HG03159 (cell line): ENCODE measurements around the gene SMYD4.

Source experiments
- ATAC-seq: cut with Tn5 transposase; IDR thresholded peaks from one replicate; pipeline ENCODE4 v1.9.1; 2021; ENCODE audit warnings: mild to moderate bottlenecking, moderate library complexity; ENCODE audit not compliant: unreplicated experiment

SMYD4 gene

GRCh38 chr17:1733759-1734158 is 95.9 kb downstream of the SMYD4 start:
- ATAC-seq = no peak

- no peak for ATAC-seq
These were observed 96.8 kb downstream of the SMYD4 start for GRCh38 chr17:1732833-1733321.

DNA sequence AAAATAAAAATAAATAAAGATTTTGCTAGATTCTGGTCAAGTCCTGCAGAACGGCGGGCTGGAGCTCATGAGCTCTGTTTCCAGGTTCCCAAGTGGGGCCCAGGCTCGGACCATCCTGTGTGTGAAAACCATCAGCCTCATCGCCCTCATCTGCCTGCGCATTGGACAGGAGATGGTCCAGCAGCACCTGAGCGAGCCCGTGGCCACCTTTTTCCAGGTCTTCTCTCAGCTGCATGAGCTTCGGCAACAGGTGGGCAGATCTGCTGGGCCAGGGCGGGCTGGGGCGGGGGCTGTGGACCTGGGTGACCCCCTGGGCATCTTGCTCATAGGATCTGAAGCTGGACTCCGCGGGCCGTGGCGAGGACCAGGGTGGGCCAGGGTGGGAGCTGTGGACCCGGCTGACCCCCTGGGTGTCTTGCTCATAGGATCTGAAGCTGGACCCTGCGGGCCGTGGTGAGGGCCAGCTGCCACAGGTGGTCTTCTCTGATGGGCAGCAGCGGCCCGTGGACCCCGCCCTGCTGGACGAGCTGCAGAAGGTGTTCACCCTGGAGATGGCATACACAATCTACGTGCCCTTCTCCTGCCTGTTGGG is 97.4 kb downstream of the SMYD4 start:
- no peak for ATAC-seq

GRCh38 chr17:1731194-1731506 is 98.6 kb downstream of the SMYD4 start:
- no peak for ATAC-seq

DNA sequence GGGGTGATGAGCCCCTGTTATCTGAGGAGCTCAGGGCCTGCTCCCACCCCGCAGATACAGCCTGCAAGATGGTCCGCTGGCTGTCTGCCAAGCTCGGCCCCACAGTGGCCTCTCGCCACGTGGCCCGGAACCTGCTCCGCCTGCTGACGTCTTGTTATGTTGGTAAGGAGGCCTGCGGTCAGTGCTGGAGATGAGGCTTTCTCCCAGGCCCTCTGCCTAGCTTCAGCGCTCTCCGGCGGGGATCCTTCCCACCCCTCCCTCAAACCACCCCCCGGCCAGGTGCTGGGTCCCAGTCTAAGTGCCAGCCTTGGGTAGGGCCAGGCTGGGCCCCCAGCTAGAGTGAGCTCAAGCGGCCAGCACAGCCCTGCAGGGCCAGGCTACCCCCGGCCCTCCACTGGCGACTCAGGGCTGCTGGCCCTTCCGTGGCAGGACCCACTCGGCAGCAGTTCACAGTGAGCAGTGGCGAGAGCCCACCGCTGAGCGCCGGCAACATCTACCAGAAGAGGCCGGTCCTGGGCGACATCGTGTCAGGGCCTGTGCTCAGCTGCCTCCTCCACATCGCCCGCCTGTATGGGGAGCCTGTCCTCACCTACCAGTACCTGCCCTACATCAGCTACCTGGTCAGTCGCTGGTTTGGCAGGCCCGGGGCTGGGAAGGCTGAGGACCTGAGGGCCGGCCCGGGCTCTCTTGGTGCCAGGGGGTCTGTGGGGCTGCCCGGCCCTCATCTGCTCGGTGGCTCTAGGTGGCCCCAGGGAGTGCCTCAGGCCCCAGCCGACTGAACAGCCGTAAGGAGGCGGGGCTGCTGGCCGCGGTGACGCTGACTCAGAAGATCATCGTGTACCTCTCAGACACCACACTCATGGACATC is 99.1 kb downstream of the SMYD4 start:
- ATAC-seq = no peak

GRCh38 chr17:1729966-1730325 is 99.8 kb downstream of the SMYD4 start:
- no peak for ATAC-seq
